Nucleus accumbens (tissue), 56 donors: ENCODE results near the gene SLC6A1.

Experiments used
- DNase-seq, 56 donors: peaks; one replicate each; lab custom pipeline; 2025; lab: John Stamatoyannopoulos, UW

The SLC6A1 gene

DNA sequence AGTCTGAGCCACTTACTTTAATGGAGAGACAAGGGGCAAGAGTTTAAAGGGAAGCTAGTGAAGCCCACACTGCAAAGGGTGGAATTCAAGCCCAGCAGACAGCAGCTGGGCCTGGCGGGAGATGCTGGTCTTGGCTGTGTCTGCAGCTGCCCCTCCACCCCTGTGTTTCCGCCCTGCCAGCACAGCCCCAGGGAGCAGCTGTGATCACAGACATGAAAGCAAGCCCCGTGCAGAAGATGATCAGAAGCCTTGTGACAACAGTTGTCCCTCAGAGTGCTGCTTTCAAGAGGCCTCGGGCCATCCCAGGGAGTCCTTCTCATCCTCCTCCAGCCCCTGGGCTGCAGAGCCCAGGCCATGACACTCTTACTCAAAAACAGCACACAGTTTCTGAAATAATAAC is 24.1 kb upstream of the SLC6A1 start:
- peak in 46 of 56 donors; percentile 21 to 76 (median 54) for DNase-seq

DNA sequence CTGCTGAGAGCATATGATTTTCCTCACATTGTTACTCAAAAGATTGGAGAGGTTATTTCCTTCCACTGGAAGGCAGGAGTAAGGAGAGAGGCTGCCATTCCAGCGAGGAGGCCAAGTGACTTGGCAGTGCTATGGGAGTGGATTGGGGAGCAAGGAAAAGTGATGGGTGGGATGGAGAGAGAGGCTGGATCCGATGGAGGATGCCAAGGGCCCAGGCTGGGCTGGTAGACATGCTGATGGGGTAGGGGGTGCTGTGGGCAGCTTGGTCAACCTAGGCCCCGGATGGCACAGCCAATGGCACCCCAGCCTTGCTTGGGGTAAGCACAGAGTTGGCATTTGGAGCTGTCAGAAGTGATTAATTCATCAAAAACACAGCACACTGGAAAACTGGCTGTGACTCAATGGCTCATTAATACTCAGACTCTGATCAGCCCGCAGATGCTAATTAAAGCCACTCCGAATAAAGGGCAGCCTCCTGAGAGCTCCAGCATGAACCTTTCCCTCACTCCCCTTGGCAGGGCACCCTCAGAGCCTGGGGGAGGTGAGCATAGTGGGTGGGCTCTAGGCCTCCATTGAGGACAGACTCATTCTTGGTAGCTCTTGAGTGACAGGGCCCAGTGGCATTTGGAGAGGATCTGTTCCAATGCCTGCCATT is 22.1 kb upstream of the SLC6A1 start:
- peak in 17 of 56 donors; percentile 16 to 71 (median 37) for DNase-seq

DNA sequence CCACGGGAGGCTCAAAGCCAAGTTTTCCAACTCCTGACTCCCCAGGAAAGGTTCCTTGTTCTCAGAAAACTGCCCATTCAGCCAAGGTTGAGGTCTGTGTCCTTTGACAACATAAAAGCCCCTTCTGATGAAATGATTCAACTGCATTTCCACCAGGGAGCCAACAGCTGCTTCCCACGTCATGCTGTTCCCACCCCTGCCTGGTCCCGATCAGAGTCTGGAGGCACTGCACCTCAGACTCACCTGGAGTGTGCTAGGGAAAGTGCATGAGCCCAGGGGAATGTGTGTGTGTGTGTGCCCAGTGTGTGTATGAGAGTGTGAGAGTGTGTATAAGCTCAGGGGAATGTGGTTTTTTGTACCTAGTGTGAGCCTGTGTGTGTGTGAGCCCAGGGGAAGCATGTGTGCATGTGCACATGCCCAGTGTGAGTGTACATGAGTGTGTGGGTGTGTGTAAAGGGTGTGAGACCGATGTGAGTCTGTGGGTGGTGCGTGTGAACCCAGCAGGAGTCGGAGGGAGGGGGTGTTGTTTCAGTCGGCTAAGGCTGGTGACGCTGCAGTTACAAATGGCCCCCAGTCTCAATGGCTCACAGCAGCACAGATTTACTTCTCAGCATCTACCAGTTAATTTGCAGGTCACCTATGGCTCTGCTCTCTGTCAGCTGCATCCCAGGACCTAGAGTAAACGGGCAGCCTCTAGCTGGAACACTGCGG is 20.3 kb upstream of the SLC6A1 start:
- DNase-seq: peak in 6 of 56 donors; percentile 21 to 75 (median 34)

DNA sequence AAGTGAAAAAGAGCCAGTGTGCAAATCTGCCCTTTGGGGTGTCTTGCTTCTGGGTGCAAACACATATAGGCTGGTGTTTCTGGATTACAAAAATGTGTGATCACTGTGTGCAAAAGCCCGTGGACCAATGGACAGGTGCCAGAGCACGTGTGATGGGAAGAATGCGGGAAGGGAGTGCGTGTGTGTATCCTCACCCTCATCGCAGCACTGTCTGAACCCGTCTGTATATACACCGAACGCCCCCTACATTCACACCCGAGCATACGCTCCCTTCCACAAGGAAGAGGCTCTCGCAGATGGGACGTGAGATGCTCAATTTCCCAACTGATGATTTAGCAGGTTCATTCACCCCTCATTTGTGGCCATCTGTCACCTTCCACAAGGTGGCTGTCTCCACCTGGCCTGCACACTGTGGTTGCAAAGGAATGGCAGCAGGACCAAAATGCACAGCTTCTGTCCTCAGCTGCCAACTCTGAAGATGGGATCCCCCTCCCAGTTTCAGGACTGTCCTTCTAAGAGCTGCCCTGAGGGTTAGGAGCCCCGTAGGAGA is 19.4 kb upstream of the SLC6A1 start:
- no peak for DNase-seq

DNA sequence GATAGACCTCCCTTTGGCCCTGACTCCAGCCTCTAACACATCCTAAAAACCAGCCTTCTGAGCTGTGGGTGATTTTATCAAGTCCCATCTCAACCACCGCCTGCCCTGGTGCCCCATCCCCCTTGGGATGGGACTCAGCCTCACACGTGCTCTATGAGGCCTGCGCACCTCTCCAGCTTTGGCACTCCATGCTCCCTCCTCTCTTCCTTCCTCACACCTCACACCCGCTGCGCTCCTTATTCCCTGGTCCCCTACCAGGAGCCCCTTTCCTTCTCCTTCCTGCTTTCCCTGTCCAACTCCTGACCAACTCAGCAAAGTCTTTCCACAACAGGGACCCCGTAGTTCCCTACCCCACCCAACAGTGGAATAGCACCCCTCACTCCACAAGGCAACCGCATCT is 18.4 kb upstream of the SLC6A1 start:
- DNase-seq: no peak

DNA sequence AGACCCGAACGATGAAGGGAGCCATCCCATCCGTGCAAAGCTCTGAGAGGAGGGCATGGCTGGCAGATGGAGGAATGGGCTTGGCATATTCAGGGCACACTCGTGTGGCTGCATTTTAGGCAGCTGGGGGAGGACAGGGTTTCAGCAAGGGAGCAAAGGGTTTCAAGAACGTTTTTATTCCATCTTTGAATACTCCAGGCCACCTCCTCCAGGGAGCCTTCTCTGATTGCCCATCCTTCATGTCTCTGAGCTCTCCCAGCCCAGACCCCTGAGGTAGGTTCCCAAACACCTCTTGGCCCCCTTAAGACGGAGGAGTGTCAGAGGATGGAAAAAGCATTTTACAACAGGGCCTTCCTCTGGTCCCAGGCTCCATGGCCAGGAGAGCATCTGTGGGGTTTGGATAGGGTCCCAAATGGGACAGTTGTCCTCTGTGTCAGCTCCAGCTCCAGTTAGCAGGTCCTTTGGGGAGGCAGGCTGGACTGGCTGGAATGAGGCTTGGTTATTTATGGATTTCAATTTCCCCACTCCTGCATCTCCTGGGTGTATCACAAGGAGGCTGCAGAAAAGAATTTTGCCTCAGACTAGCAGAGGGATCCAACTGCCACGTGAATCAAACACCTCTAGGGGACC is 17.7 kb upstream of the SLC6A1 start:
- peak in 3 of 56 donors; percentile 17 to 22 (median 20) for DNase-seq

DNA sequence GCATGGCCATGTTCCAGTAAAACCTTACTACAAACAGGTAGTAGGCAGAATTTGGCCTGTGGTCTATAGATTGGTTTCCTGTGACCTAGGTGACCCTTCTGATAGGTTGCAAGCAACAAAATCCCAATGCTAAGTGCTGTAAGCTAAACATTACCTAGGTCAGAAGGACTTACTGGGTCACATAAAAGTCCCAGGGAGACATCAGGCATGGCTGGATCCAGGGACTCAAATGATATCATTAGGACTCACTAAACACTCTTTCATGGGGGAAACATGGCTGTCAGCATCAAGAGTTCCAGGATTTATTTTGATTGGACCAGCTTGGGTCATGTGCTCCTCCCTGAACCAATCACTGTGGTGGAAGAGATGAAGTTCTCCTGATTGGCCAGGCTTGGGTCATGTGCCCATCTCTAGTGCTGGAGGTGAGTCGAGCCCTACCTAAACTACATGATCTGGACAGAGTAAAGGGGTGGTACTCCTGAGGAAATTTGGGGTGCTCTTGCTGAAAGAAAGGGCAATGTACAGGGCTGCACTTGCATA is 16.8 kb upstream of the SLC6A1 start:
- DNase-seq: no peak

DNA sequence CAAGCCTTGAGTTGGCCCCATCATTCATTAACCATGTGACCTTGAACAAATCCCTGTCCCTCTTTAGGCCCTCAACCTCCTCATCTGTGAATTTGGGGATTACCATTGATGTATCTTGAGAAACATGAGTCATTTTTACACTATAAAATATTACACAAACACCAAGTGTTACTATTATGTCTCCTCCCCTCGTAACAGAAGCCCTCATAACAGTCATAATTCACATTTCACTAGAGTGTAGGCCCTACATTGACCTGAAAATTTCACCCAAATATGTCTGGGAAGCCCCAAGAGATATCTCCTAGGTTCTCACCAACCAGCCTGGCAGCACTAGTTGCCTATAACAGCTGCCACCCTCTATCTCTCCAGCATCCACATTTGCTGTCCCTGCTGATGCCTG is 15.8 kb upstream of the SLC6A1 start:
- DNase-seq: no peak

DNA sequence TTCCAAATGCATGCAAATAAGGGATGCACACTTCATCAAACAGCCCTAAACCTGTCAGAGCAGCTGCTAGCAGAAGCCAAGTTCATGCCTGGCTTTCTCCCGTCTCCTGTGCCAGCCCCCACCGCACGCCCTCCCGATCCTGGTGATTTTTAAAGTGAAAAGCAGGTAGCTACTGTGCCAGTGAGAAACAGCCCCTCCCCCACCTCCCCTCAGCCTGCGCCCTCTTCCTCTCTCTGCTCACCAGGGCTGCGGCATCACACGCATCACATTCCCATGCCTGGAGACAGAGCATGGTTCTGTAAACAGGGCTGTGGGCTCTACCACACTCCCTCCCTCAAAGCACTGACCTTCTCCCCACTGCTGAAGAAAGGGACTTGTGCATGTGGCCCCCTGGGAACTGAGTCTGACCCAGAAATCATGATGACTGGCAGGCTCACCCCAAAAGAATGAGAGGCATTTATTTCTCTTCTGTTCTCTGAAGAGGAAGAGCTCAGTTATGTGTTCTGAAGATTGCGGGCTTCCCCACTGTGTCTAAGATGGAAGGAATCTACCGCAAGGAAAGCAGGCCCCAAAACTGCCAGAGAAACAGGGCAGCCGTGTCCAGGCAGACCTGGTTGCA is 14.5 kb upstream of the SLC6A1 start:
- peak in 34 of 56 donors; percentile 25 to 87 (median 62) for DNase-seq

DNA sequence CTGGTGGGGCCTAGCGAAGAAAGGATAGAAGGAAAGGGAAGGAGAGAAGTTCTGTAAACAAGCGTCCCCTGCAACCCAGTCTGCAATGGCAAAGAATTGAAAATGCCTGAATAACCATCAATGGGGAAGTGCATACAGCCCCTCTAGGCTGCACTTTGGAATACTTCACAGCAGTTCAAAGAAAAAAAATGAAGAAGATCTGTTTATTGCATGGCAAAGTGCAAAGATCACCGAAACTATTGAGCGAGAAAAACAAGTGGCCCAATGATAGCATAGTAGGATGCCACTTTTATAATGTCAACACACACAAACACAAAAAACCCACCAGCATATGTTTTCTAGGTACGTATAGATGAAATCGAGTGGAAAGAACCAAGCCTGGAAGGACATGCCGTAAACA is 13.6 kb upstream of the SLC6A1 start:
- DNase-seq: no peak

DNA sequence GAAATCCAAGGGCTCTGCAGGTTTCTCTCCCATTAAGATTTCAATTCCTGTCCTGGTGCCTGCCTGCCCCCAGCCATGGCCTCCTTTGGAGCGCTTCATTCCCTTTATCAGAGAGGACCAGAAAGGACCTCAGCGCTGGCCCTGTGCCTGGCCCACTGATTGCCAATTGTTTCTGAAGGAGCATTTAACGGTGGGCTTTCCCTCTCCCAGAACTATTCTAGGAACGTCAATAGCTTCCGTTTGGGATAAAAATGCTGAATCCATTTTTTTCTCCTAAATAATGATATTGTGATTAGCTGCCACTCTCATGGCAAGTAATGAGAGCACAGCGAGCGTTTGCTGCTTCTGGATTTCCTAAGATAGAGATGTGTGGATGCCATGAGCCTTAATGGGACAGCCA is 12.2 kb upstream of the SLC6A1 start:
- DNase-seq: no peak

DNA sequence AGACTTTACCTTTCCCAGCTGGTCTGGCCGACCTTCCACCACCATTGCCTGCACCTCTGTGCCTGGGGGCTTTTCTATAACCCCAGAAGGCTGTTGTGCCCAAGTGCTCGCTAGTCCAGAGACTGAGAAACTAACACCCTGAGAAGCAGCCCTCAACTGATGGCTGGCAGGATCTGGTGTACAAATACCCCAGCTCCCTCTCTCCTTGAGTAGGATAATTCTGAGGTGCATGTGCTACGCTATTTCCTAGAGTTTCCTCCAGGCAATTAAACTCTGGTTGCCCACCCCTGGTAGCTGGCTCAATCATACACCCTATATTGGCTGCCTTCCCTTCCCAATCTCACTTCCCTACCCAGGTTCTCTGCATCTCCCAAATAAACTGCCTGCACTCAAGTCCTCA is 11.5 kb upstream of the SLC6A1 start:
- DNase-seq: no peak

DNA sequence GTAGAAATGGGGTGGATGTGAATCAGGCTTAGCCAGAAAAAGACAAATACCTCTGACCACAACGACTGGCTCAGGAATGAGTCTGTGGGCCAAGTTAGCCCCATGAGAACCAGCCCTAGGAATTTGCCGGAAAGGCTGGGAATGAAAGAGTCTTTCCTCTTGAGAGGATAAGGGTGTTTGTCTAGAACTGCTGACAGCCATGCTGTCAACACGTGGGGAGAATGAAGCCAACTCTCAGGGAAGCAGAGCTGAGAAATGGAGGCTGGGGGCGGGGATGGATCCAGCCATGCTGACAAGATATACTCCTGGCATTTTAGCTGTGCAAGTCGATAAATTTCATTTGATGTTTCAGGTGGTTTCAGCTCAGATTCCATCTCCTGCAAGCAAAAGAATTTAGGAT is 10.6 kb upstream of the SLC6A1 start:
- no peak for DNase-seq

DNA sequence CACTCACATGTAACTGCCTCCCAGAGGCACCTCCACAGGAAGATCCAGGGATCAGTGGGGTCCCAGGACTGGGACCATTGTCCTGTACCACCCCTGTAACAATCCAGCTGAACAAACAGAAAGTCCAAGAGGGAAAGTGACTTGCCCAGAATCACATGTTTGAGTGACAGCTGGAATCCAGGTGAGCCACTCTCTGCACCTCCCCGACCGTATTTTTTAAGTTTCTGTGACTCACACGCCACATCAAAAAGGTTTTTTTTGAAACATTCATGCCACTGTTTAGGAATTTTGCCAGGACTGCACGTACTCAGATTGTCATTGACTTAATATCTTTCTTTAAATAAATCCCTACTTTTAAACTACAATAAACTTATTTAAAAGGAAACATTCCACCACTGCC is 9.8 kb upstream of the SLC6A1 start:
- DNase-seq: peak in 2 of 56 donors; percentile 31 to 45

DNA sequence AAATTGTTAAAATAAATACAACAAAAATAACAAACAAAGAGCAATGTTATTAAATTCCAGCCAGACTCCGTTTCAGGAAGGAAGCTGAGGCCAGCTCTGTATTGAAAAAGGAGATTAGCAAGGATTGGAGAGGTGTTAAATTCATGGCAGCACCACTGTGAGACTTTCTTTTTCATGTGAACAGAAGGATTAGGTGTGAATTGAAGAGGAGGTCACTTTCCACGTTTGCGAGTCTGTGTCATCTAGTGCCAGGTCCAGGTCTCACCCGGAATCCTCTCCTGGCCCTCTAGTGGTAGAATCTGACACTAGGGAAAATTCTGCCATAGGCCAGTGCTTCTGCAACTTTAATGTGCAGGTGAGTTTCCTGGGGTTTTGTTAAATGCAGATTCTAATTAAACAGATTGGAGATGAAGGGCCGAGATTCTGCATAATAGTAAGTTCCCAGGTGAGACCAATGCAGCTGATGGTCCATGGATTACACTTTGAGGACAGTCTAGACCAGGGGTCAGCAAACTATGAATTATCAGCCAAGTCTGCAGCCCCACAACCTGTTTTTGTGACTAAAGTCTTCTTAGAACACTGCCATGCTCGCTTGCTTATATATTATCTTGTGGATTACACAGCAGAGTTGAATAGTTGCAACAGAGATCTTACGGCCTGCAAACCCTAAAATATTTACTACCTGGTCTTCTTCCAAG is 9.2 kb upstream of the SLC6A1 start:
- peak in 23 of 56 donors; percentile 13 to 64 (median 35) for DNase-seq

DNA sequence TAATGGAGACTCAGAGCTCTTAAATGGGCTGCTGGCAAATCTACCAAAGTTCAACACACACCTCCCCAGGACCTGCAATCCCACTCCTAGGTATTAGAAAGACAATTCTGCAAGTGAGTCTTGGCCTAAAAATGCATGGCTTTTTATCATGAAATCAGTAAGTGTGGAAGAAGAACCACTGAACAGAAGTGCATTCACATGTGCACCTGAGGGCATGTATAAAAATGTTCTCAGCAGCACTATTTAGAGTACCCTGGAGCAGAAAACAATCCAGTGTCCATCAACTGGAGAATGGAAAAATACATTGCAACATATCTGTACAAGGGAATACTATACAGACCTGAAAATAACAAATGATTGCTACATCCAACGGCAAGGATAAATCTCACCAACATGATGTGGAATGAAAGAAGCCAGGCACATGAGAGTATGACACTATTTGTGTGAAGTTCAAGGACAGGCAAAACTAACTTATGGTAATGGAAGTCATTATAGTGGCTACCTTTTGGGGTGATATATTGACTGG is 8.1 kb upstream of the SLC6A1 start:
- no peak for DNase-seq

DNA sequence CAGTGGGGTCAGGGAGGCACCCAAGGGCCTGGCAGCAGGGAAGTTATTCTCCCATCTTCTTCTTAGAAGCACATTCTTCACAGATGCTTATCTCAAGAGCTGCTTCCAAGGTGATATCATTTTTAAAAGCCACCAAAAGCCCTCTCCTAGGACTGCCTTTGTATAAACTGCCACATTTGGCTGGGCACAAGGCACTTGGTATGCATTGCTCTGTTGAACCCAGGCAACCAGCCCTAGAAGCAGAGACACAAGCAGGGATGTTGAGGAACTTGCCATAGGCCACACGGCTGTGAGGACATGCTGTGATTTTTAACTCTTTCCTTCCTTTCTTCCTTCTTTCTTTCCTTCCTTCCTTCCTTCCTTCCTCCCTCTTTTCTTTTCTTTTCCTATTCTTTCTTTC is 7.4 kb upstream of the SLC6A1 start:
- no peak for DNase-seq

DNA sequence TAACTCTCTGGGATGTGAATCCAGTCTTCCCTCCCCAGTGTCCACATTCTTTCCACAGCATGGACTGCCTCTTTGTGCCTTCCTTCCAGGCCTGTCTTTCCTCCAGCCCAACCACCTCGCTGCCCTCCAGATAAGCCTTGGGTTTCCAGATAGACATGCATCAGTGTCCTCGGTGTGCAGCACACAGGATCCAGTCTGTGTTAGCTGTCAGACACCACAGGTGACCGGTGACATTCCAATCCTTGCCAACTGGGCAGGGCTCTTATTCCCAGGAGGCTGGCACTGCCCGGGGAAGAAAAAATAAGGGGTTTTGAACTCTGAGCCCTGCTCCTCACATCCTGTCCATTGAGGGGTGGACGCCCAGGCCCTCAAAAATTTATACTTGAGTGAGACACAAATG is 6.0 kb upstream of the SLC6A1 start:
- DNase-seq: no peak

DNA sequence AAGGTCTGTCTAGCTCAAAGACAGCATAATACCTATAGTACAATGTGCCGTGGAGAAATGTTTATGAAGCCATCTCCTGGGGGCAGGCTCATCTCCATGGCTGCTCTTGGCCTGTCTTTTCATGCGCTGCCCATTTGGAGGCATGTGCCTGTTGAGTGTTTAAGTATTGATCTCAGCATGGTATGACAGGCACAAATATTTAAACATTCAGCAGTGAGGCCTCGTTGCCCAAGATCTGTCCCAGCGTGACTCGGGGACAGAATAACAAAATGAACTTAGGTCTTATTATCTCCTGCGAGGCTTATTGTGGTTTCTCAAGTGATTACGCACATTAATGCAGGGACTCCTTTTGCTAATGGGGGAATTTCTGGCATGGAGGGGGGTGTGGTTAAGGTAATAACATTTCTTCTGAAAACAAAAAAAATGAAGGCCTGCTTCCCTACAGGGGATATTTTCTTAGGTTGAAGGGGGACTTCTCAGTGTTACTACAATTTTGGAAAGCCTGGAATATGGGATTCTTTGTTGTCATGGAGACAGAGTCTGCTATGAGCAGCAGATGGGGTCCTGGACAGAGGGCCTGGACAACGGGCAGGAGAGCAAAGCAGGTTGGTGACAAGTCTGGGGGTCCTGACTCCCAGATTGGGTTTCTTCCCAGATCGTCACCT is 4.4 kb upstream of the SLC6A1 start:
- DNase-seq: no peak
